GM04504 (cell line): ENCODE data around the gene EXTL2.
"Not testable (repeated sequence)": the region's sequence is repeated elsewhere in the genome, so short reads cannot be mapped to it uniquely, and the experiment has no call there.

Experiments
- DNase-seq: peaks from one replicate; pipeline ENCODE4 v3.0.0-alpha.2; 2012; ENCODE audit warnings: low read depth

The EXTL2 gene, protein sequence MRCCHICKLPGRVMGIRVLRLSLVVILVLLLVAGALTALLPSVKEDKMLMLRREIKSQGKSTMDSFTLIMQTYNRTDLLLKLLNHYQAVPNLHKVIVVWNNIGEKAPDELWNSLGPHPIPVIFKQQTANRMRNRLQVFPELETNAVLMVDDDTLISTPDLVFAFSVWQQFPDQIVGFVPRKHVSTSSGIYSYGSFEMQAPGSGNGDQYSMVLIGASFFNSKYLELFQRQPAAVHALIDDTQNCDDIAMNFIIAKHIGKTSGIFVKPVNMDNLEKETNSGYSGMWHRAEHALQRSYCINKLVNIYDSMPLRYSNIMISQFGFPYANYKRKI

DNA sequence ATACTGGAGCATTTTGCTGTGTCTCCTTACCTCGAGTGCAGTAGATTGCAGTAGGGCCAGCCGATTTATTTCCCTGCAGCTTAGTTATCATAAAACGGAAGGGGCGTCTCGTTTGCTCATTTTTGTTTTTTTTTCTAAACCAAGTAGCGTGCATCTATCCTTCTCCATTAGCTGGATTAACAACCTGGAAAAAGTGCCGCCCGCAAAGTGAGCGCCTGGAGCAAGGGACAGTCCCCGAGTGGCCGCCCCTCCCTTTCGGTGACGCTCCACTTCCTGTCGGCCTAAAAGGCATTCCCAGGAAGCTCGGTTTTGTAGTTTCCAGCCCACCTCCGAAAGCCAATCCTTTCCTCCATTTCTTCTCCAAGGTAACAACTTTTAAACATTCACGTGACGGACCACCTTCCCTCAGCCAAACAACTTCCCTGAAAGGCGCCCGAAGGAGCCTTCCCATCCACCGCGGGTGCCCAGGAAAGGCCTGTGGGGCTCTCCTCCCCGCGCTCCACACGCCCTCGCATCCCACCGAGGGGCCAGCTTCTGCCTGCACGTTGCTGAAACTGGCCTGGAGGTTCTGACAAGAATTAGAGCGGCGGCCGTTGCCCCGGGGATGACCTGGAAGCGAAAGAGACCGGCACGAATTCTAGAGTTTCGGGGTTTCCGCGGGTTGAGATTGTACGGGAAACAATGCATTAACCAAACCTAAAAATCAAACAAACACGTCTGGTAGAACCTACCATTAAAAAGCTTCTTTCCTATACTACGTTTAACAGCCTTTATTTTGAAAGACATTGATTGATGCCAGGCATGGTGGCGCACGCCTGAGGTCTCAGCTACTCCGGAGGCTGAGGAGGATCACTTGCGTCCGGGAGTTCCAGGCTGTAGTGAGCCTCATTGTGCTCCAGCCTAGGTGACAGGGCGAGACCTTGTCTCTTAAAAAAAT lies at the start of gene EXTL2:
Gene EXTL2 (minus strand): TSS at position 240 of the 937 bp plus-strand sequence. CDS start 6,085 bp downstream, outside the sequence.
- DNase-seq, result peak; percentile 40

GRCh38 chr1:100943533-100943932 lies 48.9 kb upstream of the EXTL2 start:
- DNase-seq, result no peak

DNA sequence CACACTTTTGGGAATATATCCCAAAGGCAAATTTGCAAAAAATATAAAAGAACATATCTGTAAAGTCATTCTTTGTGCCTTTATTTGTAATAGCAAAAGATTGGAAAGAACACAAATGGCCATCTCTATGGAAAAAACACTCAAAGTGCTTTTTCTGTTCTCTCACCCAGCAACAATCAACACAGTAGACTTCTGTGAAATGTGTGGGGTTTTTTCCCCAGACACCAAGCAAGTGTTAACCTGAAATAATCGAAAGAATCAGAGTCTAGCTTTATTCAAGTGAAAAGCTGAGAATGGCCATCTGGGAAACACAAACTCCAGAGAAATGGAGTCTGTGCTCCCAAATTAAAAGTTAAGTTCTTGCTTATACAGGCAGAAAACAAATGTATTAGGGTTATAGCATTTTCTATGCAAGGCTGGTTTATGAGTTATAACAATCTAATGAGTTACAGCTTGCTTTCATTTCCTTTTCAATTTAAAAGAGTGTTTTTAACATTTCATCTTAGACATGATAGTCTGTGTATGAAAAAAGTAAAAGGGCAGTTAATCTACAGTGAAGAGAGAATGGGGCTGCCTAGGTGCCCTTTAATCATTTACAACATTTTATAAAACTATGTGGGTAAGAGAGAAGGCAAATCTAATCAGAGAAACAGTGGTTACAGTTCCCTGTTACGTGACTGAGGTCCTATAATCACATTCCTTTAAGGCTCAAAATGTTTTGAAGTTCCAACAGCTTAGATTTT lies 47.8 kb upstream of the EXTL2 start:
- no peak for DNase-seq

- no peak for DNase-seq
These were observed 47.1 kb upstream of the EXTL2 start for GRCh38 chr1:100941580-100942216.

GRCh38 chr1:100941098-100941527 lies 46.5 kb upstream of the EXTL2 start:
- no peak for DNase-seq

- DNase-seq, result no peak
These were observed 41.7 kb upstream of the EXTL2 start for GRCh38 chr1:100936194-100936967.

- DNase-seq, result not testable (repeated sequence)
These were observed 38.9 kb upstream of the EXTL2 start for GRCh38 chr1:100933555-100933954.

DNA sequence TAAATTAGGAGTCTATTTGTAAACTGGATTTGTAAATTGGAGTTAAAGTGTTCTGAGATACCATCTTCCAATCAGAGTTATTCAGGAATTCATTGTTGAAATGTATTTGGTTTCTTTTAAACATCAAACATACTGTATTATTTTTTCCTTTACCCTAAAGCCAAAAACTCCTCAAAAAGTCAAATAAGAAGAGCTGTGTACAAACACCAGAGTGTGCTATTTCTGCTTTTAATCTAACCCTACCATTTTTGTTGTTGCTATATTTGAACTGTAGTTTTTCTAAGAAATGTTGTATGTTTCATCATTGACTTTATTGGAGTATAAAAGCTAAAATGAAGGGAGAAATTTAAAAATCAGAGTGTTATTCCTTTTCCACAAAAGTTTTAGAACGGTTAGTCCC lies 37.1 kb upstream of the EXTL2 start:
- DNase-seq, result no peak

DNA sequence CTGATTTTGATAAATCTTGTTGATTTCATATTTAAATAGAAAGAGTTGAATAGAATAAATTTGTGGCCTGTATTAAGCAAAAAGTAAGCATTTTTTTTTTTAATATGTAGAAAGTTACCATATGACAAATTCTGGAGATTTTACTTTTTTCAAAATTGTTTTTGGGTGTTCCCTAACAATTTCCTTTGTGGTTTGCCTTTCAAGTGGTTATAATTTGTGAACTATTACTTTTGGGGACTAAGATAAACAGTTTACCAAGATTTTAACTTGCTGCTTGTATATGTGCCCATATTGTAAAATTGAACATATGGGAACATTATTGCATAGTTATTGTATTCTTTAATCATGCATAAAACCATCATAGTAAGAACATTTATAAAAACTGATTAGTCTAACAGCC lies 35.9 kb upstream of the EXTL2 start:
- no peak for DNase-seq

DNA sequence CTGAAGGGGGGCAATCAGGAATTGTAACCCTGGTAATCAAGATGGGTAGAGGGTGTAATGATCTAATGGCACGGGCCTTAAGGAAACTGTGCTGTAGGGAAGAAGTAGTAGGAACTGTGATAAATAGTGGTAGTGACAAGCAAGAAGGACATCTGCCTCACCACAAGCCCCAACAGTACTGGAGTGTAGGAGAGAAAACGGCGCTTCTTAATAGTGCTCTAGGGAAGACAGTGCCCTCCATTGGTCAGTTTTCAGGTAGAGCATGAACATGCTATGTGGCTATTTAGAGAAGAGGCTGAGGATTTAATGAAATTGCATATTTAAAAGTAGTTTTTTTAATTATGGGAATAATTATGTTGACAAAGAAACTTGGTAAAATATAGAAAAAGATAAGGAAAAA lies 33.5 kb upstream of the EXTL2 start:
- no peak for DNase-seq

DNA sequence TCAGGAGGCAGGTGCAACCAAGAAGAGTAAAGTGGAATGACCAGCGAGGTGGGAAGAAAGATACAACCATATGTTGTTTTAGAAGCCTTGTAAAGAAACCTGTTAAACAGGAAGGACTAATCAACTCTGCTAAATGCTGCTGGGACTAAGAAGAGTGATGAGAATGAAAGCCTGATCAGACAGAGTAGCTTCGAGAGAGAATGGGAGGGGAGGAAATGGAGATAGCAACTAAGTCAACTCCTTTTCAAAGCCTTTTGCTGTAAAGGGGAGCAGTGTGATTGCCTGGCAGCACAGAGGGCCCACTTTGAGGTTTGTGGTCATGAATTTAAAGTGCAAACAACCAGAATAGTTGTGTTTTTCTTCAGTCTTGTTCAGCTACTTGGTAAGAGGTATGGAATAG lies 32.6 kb upstream of the EXTL2 start:
- no peak for DNase-seq

GRCh38 chr1:100926240-100926639 lies 31.6 kb upstream of the EXTL2 start:
- DNase-seq, result no peak

DNA sequence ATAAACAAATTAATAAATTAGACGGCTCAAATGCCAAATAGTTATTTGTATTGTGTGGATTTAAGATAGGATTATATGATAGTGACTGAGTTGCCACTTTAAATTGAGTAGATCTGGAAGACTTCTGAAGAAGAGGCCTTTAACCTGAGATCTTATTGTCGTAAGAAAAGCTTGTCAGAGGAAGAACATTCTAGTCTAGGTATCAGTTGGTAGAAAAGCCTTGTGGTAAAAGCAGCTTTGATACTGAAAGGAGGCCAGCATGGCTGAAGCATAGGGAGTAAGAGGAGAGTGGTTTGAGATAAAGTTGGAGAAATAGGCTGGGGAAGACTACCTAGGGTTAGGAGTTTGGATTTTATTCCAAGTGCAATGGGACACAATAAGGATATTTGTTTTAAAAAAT lies 30.3 kb upstream of the EXTL2 start:
- DNase-seq, result no peak

- DNase-seq, result no peak
These were observed 29.6 kb upstream of the EXTL2 start for GRCh38 chr1:100924212-100924611.

- peak; percentile 24 for DNase-seq
These were observed 26.6 kb upstream of the EXTL2 start for GRCh38 chr1:100921110-100921706.

DNA sequence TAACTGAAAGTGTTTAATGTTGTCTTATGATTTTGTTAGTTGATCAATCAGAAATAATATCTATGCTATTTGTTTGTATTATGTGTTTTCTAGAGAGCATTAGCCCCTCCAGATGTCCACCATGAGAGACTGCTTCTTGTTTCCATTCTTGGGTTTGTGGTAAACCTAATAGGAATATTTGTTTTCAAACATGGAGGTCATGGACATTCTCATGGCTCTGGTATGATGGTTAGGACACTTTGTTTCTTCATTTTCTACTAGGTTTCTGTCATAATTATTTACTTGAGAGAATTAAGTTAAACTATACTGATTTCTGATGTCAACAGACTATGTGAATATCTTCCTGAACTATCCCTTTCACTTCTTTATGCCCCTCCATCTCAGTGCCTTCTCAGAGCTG lies 17.4 kb upstream of the EXTL2 start:
- DNase-seq, result no peak

GRCh38 chr1:100909018-100909417 lies 14.4 kb upstream of the EXTL2 start:
- DNase-seq, result no peak

GRCh38 chr1:100907887-100908286 lies 13.2 kb upstream of the EXTL2 start:
- DNase-seq, result no peak

- DNase-seq, result no peak
These were observed 10.5 kb upstream of the EXTL2 start for GRCh38 chr1:100905181-100905580.

DNA sequence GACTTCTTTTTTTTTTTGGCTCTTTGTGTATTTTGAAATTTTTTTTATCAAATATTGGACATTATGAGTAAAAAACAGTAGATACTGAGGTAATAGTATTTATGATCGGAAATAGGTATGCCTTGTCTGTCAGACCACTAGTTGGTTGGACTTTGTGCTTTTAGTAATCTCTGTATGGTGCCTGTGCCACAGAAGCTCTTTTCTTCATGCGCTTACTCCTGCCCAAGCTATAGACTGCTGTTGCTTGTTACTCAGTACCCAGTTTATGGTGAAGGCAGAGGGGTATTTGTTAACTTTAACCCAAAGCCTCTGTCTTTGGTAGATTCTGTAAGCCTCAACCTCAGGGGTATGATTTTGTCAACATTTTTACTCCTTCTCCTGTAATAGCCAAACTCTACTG lies 9.9 kb upstream of the EXTL2 start:
- DNase-seq, result no peak

- DNase-seq, result no peak
These were observed 9.1 kb upstream of the EXTL2 start for GRCh38 chr1:100903777-100904176.
